ENCODE data around the gene XPC. TPM values are rescaled to one million over a fixed set of nuclear protein-coding genes. Genes with fewer than 3 reads are reported as not detected.

XPC gene
- total RNA-seq, 1 experiment from 2014 or later, result 15.1 TPM

- Histone ChIP-seq H3K36me3 (ENCODE audit: control insufficient read depth, insufficient read depth, low read length) (peaks cover 11% of the 10 kb centered on the region), H3K27ac (ENCODE audit: low read length) (no peak overlapping the region), H3K9me3 (ENCODE audit: control insufficient read depth, insufficient read depth, low read depth, low read length) (no peaks in the 10 kb centered on the region), H3K4me3 (ENCODE audit: low read depth in 2 of 2, low read length in 2 of 2) (no peak overlapping the region), H3K4me1 (ENCODE audit: control insufficient read depth, insufficient read depth, low read length) (peaks cover 8% of the 10 kb centered on the region), H3K27me3 (ENCODE audit: control insufficient read depth, insufficient read depth, low read length) (no peaks in the 10 kb centered on the region)
- POLR2A ChIA-PET, result no interaction called here
- ATAC-seq, result no peak
- TF ChIP-seq SIN3A (IDR thresholded peaks at IDR 0.05; ENCODE audit: borderline replicate concordance, insufficient read depth, low read depth, low read length), result no peak
- no peak for TF ChIP-seq CTCF (IDR thresholded peaks at IDR 0.05)
- TF ChIP-seq REST (IDR thresholded peaks at IDR 0.05; ENCODE audit: insufficient read depth in 1 of 2, low read depth in 2 of 2, low read length in 1 of 2), result no peak
- no peak for TF ChIP-seq TCF7L2 (IDR thresholded peaks at IDR 0.05; ENCODE audit: low read depth, low read length)
- no peak for TF ChIP-seq POLR2AphosphoS5 (IDR thresholded peaks at IDR 0.05; ENCODE audit: low read depth, low read length)
- BruUV-seq (replicated peaks), result no TSS peak
- DNase-seq (ENCODE audit: low read depth, low spot score), result no peak
- intact Hi-C loops (cut with micrococcal nuclease; ENCODE audit: unreplicated experiment), result no loop called here
- in situ Hi-C loops (cut with HindIII; ENCODE audit: low pct_unique_long_range_greater_than_20kb, low sequenced_read_pairs), result no loop called here
- CTCF ChIA-PET, result no interaction called here
Measured at GRCh38 chr3:14129296-14129695, 49.1 kb downstream of the XPC start.

- Histone ChIP-seq H3K27me3 (ENCODE audit: control insufficient read depth, insufficient read depth, low read length) (no peaks in the 10 kb centered on the region), H3K4me1 (ENCODE audit: control insufficient read depth, insufficient read depth, low read length) (peaks cover 9% of the 10 kb centered on the region), H3K4me3 (ENCODE audit: low read depth in 2 of 2, low read length in 2 of 2) (no peak overlapping the region), H3K9me3 (ENCODE audit: control insufficient read depth, insufficient read depth, low read depth, low read length) (no peaks in the 10 kb centered on the region), H3K27ac (ENCODE audit: low read length) (no peak overlapping the region), H3K36me3 (ENCODE audit: control insufficient read depth, insufficient read depth, low read length) (peaks cover 11% of the 10 kb centered on the region)
- ATAC-seq (no peak), DNase-seq (ENCODE audit: low read depth, low spot score) (no peak)
- POLR2A ChIA-PET, result no interaction called here
- CTCF ChIA-PET, result no interaction called here
- no peak for TF ChIP-seq CTCF (IDR thresholded peaks at IDR 0.05)
- TF ChIP-seq REST (IDR thresholded peaks at IDR 0.05; ENCODE audit: insufficient read depth in 1 of 2, low read depth in 2 of 2, low read length in 1 of 2), result no peak
- no peak for TF ChIP-seq TCF7L2 (IDR thresholded peaks at IDR 0.05; ENCODE audit: low read depth, low read length)
- TF ChIP-seq SIN3A (IDR thresholded peaks at IDR 0.05; ENCODE audit: borderline replicate concordance, insufficient read depth, low read depth, low read length), result no peak
- TF ChIP-seq POLR2AphosphoS5 (IDR thresholded peaks at IDR 0.05; ENCODE audit: low read depth, low read length), result no peak
- in situ Hi-C loops (cut with HindIII; ENCODE audit: low pct_unique_long_range_greater_than_20kb, low sequenced_read_pairs), result no loop called here
- intact Hi-C loops (cut with micrococcal nuclease; ENCODE audit: unreplicated experiment), result no loop called here
- no TSS peak for BruUV-seq (replicated peaks)
Measured at GRCh38 chr3:14128724-14129123, 49.7 kb downstream of the XPC start.
